T-helper 17 cell (primary cell): ENCODE results near the gene PPP1CB. TPM values are rescaled to one million over a fixed set of nuclear protein-coding genes. Genes with fewer than 3 reads are reported as not detected.

Source experiments
- ATAC-seq: fragments of 150-1000 bp; cut with Tn5 transposase; 2 replicates; pipeline ENCODE4 v1.10.0; 2021; ENCODE audit warnings: mild to moderate bottlenecking, moderate library complexity
- DNase-seq, 3 donors: peaks; one replicate each; pipeline versions ENCODE4 v3.0.0 to v3.0.0-alpha.2; 2020 to 2021
- H3K9me3 ChIP-seq: one replicate; pipeline ENCODE4 v1.7.0; 2013; ENCODE audit warnings: low read length, mild to moderate bottlenecking; ENCODE audit not compliant: control insufficient read depth, poor library complexity, severe bottlenecking
- H3K27ac Mint-ChIP-seq: one replicate; pipeline ENCODE4 v1.8.0; 2022; ENCODE audit warnings: mild to moderate bottlenecking, moderate library complexity, mixed read lengths
- H3K27me3 Mint-ChIP-seq: one replicate; pipeline ENCODE4 v1.8.0; 2022; ENCODE audit warnings: mixed read lengths
- H3K36me3 Mint-ChIP-seq: one replicate; pipeline ENCODE4 v1.8.0; 2022; ENCODE audit warnings: low read depth, mixed read lengths
- H3K4me1 Mint-ChIP-seq: one replicate; pipeline ENCODE4 v1.8.0; 2022; ENCODE audit warnings: mild to moderate bottlenecking, mixed read lengths
- H3K4me3 Mint-ChIP-seq: one replicate; pipeline ENCODE4 v1.8.0; 2022; ENCODE audit warnings: mild to moderate bottlenecking, moderate library complexity, mixed read lengths
- total RNA-seq, 4 donors: library from RNA in 2 of 4; stranded (reverse) in 2 of 4; gene quantifications; one replicate each; pipeline ENCODE4 v1.2.3 and lab custom pipeline; 2022 to 2026

The PPP1CB gene
- total RNA-seq (100 to 1,000 TPM; 309 to 313 TPM), total RNA-seq (lab: John Stamatoyannopoulos, UW) (137 to 254 reads per million in 2 donors)

DNA sequence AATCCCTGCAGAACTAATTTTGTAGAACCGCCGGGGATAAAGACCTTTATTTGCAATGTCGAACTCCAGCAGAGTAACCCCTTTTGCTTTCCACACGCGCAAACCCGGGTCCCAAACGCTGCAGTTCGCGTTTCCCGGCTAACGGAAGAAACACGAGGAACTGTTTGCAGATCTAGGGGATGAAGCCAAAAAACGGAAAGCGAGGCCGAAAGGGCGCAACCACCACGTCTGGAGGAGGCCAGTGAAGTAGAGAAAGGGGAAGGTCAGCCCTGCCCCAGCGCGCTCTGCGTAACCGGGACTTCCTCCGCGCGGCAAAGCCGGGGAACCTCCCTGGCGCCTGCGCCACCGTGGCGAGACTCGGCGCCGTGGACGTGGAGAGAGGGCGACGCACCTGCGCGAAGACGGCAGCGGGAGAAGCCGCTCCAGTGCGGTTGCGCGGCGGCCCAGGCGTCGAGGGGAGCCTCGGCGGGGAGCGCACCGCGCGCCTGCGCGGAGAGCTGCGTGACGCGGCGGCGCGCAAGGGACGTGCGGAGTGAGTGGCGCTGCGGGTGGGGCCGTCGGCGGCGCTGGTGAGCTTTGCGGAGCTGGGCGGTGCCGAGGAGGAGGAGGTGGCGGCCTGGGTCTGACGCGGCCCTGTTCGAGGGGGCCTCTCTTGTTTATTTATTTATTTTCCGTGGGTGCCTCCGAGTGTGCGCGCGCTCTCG is at the start of gene PPP1CB:
PPP1CB (plus strand) TSS at position 579 of the 704 bp plus-strand sequence. CDS start 295 bp downstream, outside the sequence.
- peak within 1 kb of the TSS; percentile 96 for H3K27ac Mint-ChIP-seq
- ATAC-seq (peak; percentile 88), DNase-seq (peak; percentile 97 to 99 (median 98))
- no peaks in the 10 kb centered on the region for H3K9me3 ChIP-seq
- peak within 1 kb of the TSS; percentile 96 for H3K4me3 Mint-ChIP-seq
- peaks cover 44% of the 10 kb centered on the region for H3K4me1 Mint-ChIP-seq
- H3K27me3 Mint-ChIP-seq: no peaks in the 10 kb centered on the region
- H3K36me3 Mint-ChIP-seq: peaks cover 3% of the 10 kb centered on the region

DNA sequence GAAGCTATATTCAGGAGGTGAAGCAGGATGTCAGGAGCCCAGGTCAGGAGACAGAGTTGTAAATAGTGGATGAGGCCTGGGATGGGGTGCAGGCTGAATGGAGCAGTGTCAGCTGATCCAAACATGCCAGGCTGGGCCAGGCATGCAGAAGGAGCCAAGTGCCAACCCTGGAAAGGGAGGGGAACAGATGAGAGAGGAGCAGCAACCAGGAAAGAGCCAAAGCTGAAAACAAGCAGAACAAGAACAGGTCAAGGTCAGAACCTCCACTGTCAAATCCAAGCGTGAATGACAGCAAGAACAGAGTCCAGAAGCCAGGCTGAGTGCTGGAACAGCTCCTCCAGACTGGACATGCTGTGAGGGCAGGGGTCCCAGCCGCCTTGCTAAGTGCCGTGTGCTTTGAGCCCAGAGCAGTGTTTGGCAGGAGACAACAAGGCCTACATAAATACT is 49.2 kb upstream of the PPP1CB start:
- H3K27me3 Mint-ChIP-seq: no peaks in the 10 kb centered on the region
- H3K4me1 Mint-ChIP-seq: peaks cover under 1% of the 10 kb centered on the region
- H3K36me3 Mint-ChIP-seq: no peaks in the 10 kb centered on the region
- H3K9me3 ChIP-seq: peaks cover 4% of the 10 kb centered on the region
- H3K4me3 Mint-ChIP-seq: no peak overlapping the region
- ATAC-seq (no peak), DNase-seq (no peak)
- no peak overlapping the region for H3K27ac Mint-ChIP-seq

DNA sequence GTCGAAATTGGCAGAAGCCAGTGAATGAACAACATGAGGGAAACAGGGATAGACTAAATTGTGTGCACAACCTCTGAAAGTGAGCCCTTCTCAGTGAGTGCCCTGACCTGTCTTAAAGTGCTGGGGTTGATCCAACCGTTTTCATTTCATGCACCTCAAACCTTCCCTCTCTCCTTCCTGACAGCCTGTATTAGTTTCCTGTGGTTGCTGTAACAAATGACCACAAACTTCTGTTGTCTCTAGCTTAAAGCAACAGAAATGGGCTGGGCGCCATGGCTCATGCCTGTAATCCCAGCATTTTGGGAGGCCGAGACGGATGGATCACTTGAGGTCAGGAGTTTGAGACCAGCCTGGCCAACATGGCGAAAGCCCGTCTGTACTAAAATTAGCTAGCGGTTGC is 48.8 kb upstream of the PPP1CB start:
- DNase-seq (no peak), ATAC-seq (no peak)
- Mint-ChIP-seq H3K27ac (no peak overlapping the region), H3K27me3 (no peaks in the 10 kb centered on the region), H3K4me1 (no peaks in the 10 kb centered on the region), H3K36me3 (no peaks in the 10 kb centered on the region), H3K4me3 (no peak overlapping the region)
- peaks cover 4% of the 10 kb centered on the region for H3K9me3 ChIP-seq

DNA sequence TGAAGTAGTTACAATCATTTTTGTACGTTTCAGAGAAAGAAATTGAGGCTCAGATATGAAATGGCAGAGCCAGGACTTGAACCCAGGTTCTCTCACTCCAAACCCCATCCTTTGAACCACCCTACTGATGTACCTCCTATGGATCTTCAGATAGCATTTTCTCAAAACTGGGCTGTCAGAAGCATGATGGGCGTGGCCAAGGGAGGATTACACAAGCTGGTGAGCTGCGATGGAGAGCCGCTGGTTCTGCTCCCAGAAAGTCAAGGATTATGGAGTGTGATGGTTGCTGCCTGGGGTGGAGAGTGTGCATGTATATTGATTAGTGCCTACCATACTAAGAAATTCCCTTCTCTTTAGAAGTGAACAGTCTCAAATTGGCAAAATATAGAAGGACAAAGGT is 47.0 kb upstream of the PPP1CB start:
- ATAC-seq: no peak
- H3K9me3 ChIP-seq: peaks cover 4% of the 10 kb centered on the region
- Mint-ChIP-seq H3K27me3 (no peaks in the 10 kb centered on the region), H3K36me3 (no peaks in the 10 kb centered on the region), H3K4me3 (no peak overlapping the region), H3K4me1 (no peaks in the 10 kb centered on the region), H3K27ac (no peak overlapping the region)
- no peak for DNase-seq

DNA sequence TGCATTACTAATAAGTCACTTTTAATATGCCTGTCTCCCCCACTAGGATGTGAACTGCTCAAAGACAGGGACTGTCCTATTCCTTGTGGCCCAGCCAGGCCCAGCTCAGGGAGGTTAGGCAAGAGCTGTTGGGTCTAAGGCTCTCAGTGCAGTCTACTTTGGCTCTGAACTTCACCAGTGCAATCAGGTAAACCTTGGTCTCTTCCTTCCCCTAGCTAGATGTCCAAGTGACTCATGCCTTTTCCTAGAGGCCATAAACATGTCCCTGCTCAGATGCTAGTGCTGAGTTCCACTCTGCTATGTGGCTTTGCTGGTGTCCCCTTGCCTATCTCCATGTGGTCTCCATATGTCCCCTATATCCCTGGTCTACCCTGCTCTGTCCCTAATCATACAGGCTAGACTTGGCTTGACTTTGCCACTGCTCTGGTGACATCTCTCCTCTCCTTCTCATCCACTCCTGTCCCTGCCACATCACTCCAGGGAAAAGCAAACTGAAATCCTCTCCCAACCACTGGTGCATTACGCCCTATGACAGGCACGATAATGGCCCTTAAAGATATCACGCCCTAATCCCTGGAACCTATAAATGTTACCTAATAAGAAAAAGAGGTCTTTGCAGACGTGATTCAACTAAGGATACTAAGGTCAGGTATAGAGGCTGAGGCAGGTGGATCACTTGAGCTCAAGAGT is 45.7 kb upstream of the PPP1CB start:
- DNase-seq (no peak), ATAC-seq (no peak)
- Mint-ChIP-seq H3K4me1 (peaks cover 4% of the 10 kb centered on the region), H3K4me3 (no peak overlapping the region), H3K27ac (no peak overlapping the region), H3K36me3 (no peaks in the 10 kb centered on the region), H3K27me3 (peaks cover 4% of the 10 kb centered on the region)
- peaks cover 4% of the 10 kb centered on the region for H3K9me3 ChIP-seq

DNA sequence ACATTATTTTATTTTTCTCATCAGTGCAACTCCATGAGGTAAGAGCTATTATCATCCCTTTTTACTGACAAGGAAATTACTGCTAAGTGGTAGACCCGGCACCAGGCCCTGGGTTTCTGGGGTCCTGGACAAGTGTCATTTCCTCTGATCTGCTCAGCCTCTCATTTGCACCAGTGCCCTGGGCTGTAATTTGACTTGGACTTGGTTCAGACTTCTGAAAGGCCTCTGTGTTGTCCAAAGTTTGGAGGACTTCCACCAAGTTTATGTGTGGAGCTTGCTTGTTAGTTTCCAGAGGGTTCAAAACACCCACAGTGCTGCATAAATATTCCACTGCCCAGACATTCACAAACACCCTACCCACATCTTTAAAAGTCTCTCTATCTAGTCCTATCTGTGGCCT is 44.0 kb upstream of the PPP1CB start:
- ATAC-seq (no peak), DNase-seq (no peak)
- H3K27me3 Mint-ChIP-seq: peaks cover 4% of the 10 kb centered on the region
- H3K27ac Mint-ChIP-seq: no peak overlapping the region
- peaks cover 4% of the 10 kb centered on the region for H3K9me3 ChIP-seq
- no peaks in the 10 kb centered on the region for H3K36me3 Mint-ChIP-seq
- no peak overlapping the region for H3K4me3 Mint-ChIP-seq
- H3K4me1 Mint-ChIP-seq: peaks cover 4% of the 10 kb centered on the region

DNA sequence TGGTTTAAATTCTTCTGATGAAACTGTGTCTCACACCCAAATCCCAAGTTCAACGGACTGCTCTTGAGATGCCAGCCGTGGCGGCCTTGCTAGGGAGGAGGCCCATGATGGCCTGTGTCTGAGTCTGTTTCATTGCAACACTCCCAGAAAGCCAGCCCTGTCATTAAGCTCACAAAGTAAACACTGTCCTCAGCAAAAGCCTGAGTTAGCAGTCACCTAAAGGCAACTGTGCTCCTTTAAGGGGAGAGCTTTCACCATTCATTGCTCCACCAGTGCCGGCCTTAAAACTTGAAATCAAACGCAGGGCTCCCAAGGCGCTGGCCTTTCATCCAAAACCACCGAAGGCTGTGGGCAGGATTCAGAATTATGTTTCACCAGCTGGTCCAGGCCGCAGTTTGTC is 42.5 kb upstream of the PPP1CB start:
- Mint-ChIP-seq H3K4me1 (peaks cover 4% of the 10 kb centered on the region), H3K4me3 (no peak overlapping the region)

DNA sequence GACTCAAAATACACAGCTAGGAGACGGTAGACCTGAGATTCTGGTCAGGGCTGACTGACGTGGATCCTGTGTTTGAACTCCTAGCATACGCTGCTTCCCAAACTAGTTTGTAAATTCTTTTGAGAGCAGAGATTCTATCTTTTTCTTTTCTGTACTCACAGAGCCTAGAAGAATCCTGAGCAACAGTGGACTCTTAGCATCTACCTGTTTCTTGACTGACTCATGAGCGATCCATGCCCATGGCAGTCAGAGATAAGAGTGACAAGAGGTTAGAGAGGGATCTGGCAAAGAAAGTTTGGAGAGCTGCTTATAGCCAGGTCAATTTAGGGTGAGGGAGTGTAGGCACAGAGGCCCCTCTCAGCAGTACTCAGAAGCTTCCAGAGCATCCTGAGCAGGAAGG is 41.1 kb upstream of the PPP1CB start:
- no peak for DNase-seq
- Mint-ChIP-seq H3K4me3 (no peak overlapping the region), H3K36me3 (peaks cover 2% of the 10 kb centered on the region), H3K27me3 (peaks cover 4% of the 10 kb centered on the region), H3K27ac (no peak overlapping the region), H3K4me1 (peaks cover 4% of the 10 kb centered on the region)
- H3K9me3 ChIP-seq: no peaks in the 10 kb centered on the region
- no peak for ATAC-seq

More for the DNA sequence above, 42.5 kb upstream of the PPP1CB start:
- ATAC-seq (no peak), DNase-seq (no peak)
- H3K36me3 Mint-ChIP-seq: peaks cover 2% of the 10 kb centered on the region
- no peak overlapping the region for H3K27ac Mint-ChIP-seq
- peaks cover 4% of the 10 kb centered on the region for H3K9me3 ChIP-seq
- H3K27me3 Mint-ChIP-seq: peaks cover 4% of the 10 kb centered on the region

DNA sequence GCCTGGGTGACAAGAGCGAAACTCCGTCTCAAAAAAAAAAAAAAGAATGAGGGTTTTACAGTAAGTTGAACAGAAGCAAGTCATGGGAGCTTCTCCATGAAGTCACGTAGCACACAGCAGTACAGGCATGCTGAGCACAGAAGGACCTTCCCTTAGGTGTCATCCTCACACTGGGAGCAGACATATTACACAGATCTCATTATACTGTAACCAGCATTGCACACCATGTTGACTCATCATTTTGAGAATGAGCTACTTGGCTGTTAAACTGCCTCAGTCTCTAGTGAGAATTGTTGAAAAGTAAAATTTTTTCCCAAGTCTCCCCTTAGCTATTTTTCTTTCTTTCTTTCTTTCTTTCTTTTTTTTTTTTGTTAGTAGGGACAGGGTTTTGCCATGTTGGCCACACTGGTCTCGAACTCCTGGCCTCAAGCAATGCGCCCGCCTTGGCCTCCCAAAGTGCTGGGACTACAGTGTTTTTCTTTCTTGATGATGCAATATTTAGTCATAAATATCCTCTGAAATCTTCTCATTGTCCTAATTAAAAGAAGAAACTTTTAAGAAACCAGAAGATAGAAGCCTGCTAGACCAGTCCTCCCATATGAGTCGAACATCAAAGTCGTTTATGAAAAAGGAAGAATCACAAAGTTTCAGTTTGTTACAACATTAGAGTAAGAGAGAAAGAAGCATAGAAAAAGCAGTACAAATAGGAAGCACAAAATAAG is 37.9 kb upstream of the PPP1CB start:
- H3K4me3 Mint-ChIP-seq: no peak overlapping the region
- peaks cover 6% of the 10 kb centered on the region for H3K4me1 Mint-ChIP-seq
- H3K27ac Mint-ChIP-seq: peak overlapping the region; percentile 32
- H3K36me3 Mint-ChIP-seq: peaks cover 6% of the 10 kb centered on the region
- no peaks in the 10 kb centered on the region for H3K9me3 ChIP-seq
- ATAC-seq (no peak), DNase-seq (no peak)
- H3K27me3 Mint-ChIP-seq: peaks cover 10% of the 10 kb centered on the region

DNA sequence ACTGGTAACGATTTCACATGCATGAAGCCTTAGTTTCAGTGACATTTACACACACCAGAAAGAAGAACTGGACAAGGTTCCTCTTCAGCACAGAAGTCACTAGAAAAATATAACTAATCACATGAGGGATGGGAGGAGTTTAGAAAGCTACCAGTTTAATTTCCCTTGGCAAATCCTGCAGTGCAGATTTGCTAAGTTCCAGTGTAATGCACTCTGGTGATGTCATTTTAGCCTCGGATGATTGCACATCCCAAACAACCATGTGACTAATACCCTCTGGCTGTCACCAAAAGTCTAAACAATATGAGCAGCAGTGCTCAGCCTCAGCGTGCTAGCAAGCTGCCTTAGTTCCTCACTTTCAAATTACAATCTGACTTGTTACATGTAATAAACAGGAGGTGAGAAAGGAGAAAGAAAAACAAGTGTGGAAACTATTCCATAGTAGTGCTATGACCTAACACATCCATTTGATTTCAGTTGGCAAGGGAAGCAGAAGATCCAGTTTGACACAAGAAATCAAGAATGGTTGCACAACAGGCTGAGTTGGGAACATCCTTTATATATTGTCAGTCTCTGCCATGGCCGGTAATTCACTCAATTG is 35.3 kb upstream of the PPP1CB start:
- ATAC-seq (peak; percentile 41), DNase-seq (no peak)
- Mint-ChIP-seq H3K27ac (peak overlapping the region; percentile 8), H3K4me1 (peaks cover 2% of the 10 kb centered on the region), H3K27me3 (peaks cover 6% of the 10 kb centered on the region), H3K36me3 (peaks cover 6% of the 10 kb centered on the region), H3K4me3 (no peak overlapping the region)
- no peaks in the 10 kb centered on the region for H3K9me3 ChIP-seq

DNA sequence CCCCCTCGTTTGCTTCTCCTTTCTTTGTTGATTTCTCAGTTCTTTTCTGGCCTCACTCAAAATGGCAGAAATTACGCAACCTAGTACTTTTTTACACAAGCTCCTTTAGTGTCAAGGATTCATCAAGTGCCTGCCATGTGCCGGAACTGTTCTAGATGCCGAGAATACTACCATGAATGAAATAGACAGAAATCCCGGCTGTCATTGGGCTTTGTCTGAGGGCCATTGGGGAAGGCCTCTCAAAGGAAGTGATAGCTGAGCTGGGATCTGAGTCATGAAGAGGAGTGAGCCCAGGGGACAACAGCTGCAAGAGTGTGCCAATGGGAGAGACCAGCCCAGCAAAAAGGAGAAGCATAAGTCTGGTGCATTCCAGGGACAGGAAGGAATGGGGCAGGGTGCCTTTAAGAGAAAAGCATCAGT is 34.3 kb upstream of the PPP1CB start:
- Mint-ChIP-seq H3K27me3 (peaks cover 6% of the 10 kb centered on the region), H3K4me3 (no peak overlapping the region), H3K36me3 (peaks cover 6% of the 10 kb centered on the region), H3K27ac (no peak overlapping the region), H3K4me1 (peaks cover 2% of the 10 kb centered on the region)
- peak; percentile 30 for ATAC-seq
- DNase-seq: no peak
- no peaks in the 10 kb centered on the region for H3K9me3 ChIP-seq

DNA sequence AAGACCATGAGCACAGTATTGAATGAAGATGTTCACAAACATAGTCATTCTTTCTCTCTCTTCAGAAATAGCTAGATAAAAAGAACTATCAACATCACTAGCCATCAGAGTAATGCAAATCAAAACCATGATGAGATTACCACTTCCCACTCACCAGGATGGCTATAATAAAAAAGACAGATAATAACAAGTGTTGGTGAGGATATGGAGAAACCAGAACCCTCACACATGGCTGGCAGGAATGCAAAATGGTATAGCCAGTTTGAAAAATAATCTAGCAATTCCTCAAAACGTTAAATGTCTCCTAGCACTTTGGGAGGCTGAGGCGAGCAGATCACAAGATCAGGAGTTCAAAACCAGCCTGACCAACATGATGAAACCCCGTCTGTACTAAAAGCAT is 31.3 kb upstream of the PPP1CB start:
- peaks cover 6% of the 10 kb centered on the region for H3K27me3 Mint-ChIP-seq
- H3K36me3 Mint-ChIP-seq: peaks cover 4% of the 10 kb centered on the region
- H3K9me3 ChIP-seq: no peaks in the 10 kb centered on the region
- DNase-seq (no peak), ATAC-seq (no peak)
- no peak overlapping the region for H3K4me3 Mint-ChIP-seq
- no peak overlapping the region for H3K27ac Mint-ChIP-seq
- peaks cover 2% of the 10 kb centered on the region for H3K4me1 Mint-ChIP-seq
